Brain microvascular endothelial cell (primary cell): Measurements from ENCODE around the gene SDSL.

Experiments used
- DNase-seq: peaks from one replicate; pipeline ENCODE4 v3.0.0-alpha.2; 2020
- H3K27ac ChIP-seq: fragments of 250-450 bp; sonication (Bioruptor Pico); 2 replicates; pipeline ENCODE4 v1.5.1; 2020; ENCODE audit warnings: mild to moderate bottlenecking, moderate library complexity
- H3K27me3 ChIP-seq: fragments of 250-450 bp; sonication (Bioruptor Pico); replicated peaks from 2 replicates; pipeline ENCODE4 v1.5.1; 2020; ENCODE audit warnings: mild to moderate bottlenecking
- H3K36me3 ChIP-seq: fragments of 250-450 bp; sonication (Bioruptor Pico); replicated peaks from 2 replicates; pipeline ENCODE4 v1.5.1; 2020; ENCODE audit warnings: mild to moderate bottlenecking
- H3K4me3 ChIP-seq: 2 replicates; pipeline ENCODE4 v1.5.1; 2011; ENCODE audit warnings: low read depth, mild to moderate bottlenecking, control low read depth, low read length, moderate library complexity
- in situ Hi-C: cut with HindIII; loops from 2 replicates; pipeline ENCODE4 v1.10.0; 2017; ENCODE audit warnings: low sequenced_read_pairs, low pct_ligation_motif_present
- TF ChIP-seq, protein P1 (sequence below): IDR thresholded peaks from 2 replicates; pipeline ENCODE4 v1.5.1; 2011; ENCODE audit warnings: low read depth, mild to moderate bottlenecking, moderate library complexity, low read length, control low read depth, inconsistent platforms; ENCODE audit errors: missing control alignments

Gene SDSL

GRCh38 chr12:113392520-113392919 lies 29.7 kb upstream of the SDSL start:
- no peak for DNase-seq
- H3K36me3 ChIP-seq, result peaks cover 2% of the 10 kb centered on the region
- H3K27ac ChIP-seq, result no peak overlapping the region
- no peaks in the 10 kb centered on the region for H3K27me3 ChIP-seq
- TF ChIP-seq, protein P1, sequence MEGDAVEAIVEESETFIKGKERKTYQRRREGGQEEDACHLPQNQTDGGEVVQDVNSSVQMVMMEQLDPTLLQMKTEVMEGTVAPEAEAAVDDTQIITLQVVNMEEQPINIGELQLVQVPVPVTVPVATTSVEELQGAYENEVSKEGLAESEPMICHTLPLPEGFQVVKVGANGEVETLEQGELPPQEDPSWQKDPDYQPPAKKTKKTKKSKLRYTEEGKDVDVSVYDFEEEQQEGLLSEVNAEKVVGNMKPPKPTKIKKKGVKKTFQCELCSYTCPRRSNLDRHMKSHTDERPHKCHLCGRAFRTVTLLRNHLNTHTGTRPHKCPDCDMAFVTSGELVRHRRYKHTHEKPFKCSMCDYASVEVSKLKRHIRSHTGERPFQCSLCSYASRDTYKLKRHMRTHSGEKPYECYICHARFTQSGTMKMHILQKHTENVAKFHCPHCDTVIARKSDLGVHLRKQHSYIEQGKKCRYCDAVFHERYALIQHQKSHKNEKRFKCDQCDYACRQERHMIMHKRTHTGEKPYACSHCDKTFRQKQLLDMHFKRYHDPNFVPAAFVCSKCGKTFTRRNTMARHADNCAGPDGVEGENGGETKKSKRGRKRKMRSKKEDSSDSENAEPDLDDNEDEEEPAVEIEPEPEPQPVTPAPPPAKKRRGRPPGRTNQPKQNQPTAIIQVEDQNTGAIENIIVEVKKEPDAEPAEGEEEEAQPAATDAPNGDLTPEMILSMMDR, result no peak
- H3K4me3 ChIP-seq, result no peak overlapping the region
- in situ Hi-C loops, result no loop called here

DNA sequence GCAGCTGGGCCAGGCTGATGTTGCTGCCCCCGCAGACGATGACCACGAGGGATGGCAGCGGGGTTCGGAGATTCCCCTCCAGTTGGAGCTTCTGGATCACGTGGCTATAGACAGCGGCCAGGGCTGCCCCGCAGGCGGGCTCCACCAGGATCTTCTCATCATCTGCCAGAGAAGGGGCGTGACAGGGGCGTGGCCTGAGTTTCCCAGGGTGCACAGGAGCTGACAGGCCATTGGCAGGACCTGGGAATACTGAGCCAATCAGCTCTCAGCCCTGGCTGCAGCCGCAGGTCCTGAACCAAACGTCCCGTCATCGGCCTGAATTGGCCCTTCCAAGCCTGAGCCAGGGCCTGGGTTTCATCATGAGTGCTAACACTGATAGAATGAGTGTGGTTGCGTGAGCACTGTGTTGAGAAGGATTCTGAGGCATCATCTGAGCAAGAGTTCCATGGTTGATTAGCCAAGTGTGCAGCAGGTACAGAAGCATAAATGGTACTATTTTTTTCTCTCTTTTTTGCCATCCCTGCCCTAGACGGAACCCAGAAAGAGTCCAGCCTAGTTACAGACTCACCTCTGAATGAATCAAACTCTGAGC lies 29.1 kb upstream of the SDSL start:
- Histone ChIP-seq H3K27ac (no peak overlapping the region), H3K36me3 (no peaks in the 10 kb centered on the region), H3K4me3 (no peak overlapping the region), H3K27me3 (no peaks in the 10 kb centered on the region)
- DNase-seq, result peak; percentile 3
- TF ChIP-seq, protein P1, result no peak
- in situ Hi-C loops, result no loop called here

DNA sequence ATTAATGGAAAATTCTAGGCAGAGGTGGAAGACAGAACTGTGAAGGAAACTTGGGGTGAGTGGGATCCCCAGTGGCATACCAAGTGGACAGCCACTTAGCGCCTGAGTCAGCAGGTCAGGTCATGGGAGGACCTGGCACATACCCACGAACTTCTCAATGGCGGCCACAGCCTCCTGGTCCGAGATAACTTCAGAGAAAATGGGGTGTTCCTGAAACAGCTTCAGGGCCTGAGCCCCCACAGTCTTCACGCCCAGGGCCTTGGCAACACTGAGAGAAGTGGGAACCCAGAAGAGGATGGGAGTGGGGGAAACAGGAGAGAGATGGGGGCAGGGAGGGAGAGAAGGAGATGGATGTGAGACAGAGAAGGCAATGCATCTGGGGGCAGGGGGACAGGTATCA lies 28.4 kb upstream of the SDSL start:
- Histone ChIP-seq H3K4me3 (no peak overlapping the region), H3K27me3 (no peaks in the 10 kb centered on the region), H3K27ac (no peak overlapping the region), H3K36me3 (no peaks in the 10 kb centered on the region)
- TF ChIP-seq, protein P1, result no peak
- no peak for DNase-seq
- in situ Hi-C loops, result no loop called here

- TF ChIP-seq, protein P1, result no peak
- no peak for DNase-seq
- Histone ChIP-seq H3K4me3 (no peak overlapping the region), H3K27ac (no peak overlapping the region), H3K36me3 (no peaks in the 10 kb centered on the region), H3K27me3 (no peaks in the 10 kb centered on the region)
- in situ Hi-C loops, result no loop called here
Measured at GRCh38 chr12:113395119-113395518, 27.1 kb upstream of the SDSL start.

DNA sequence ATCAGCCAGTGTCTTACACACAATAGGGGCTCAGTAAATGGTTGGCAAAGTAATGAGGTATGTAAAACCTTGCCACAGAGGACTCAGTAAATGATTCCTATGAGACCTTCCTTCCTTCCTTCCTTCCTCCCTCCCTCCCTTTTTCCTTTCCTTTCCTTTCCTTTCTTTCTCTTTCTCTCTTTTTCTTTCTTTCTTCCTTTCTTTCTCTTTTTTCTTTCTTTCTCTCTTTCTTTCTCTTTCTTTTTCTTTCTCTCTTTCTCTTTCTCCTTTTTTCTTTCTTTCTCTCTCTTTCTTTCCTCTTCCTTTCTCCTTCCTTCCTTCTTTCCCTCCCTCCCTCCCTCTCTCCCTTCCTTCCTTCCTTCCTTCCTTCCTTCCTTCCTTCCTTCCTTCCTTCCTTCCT lies 26.0 kb upstream of the SDSL start:
- Histone ChIP-seq H3K27ac (no peak overlapping the region), H3K36me3 (no peaks in the 10 kb centered on the region), H3K4me3 (no peak overlapping the region), H3K27me3 (no peaks in the 10 kb centered on the region)
- in situ Hi-C loops, result no loop called here
- no peak for DNase-seq
- TF ChIP-seq, protein P1, result no peak

GRCh38 chr12:113396828-113397496 lies 25.2 kb upstream of the SDSL start:
- TF ChIP-seq, protein P1, result no peak
- DNase-seq, result no peak
- no peak overlapping the region for H3K4me3 ChIP-seq
- H3K27ac ChIP-seq, result no peak overlapping the region
- in situ Hi-C loops, result no loop called here
- no peaks in the 10 kb centered on the region for H3K27me3 ChIP-seq
- no peaks in the 10 kb centered on the region for H3K36me3 ChIP-seq
